Muscle layer of colon (tissue), 2 donors: ENCODE data around the gene CGRRF1.

Experiments
- H3K27ac ChIP-seq: one replicate; pipeline ENCODE4 v1.7.0; 2013; ENCODE audit warnings: low read depth, mild to moderate bottlenecking, low read length, moderate library complexity
- H3K27me3 ChIP-seq, 2 donors: one replicate each; pipeline ENCODE4 v1.7.0; 2013; ENCODE audit warnings: low read length in 2 of 2, mild to moderate bottlenecking in 2 of 2; ENCODE audit not compliant: insufficient read depth in 2 of 2, control insufficient read depth in 1 of 2
- H3K36me3 ChIP-seq: one replicate; pipeline ENCODE4 v1.7.0; 2013; ENCODE audit warnings: mild to moderate bottlenecking, low read length; ENCODE audit not compliant: insufficient read depth
- H3K4me1 ChIP-seq: one replicate; pipeline ENCODE4 v1.7.0; 2013; ENCODE audit warnings: mild to moderate bottlenecking, low read length; ENCODE audit not compliant: insufficient read depth
- H3K4me3 ChIP-seq, 2 donors: one replicate each; pipeline ENCODE4 v1.7.0; 2013; ENCODE audit warnings: low read length in 2 of 2, low read depth in 1 of 2, mild to moderate bottlenecking in 1 of 2, moderate library complexity in 1 of 2
- H3K9ac ChIP-seq: one replicate; pipeline ENCODE4 v1.7.0; 2013; ENCODE audit warnings: low read length
- H3K9me3 ChIP-seq: one replicate; pipeline ENCODE4 v1.7.0; 2013; ENCODE audit warnings: mild to moderate bottlenecking, low read length
- donor health status: abdominal sarcoma.
- donor health status: Adenocarcinoma of cecum.

The CGRRF1 gene

DNA sequence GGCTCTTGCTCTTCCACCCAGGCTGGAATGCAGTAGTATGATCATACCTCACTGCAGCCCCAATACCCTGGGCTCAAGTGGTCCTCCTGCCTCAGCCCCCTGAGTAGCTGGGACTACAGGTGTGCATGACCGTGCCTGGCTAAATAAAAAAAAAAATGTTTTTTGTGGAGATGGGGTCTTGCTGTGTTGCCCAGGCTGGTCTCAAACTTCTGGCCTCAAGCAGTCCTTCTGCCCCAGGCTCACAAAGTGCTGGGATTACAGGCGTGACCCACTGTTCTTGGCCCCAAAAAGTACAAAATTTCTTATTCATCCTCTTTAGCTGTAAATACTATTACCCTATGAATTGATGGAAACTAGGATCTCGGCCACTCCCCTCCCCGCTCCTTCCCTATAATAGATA lies 14.7 kb downstream of the CGRRF1 start:
- H3K36me3 ChIP-seq, result peaks cover 26% of the 10 kb centered on the region
- no peaks in the 10 kb centered on the region for H3K27me3 ChIP-seq
- H3K9ac ChIP-seq, result no peak overlapping the region
- no peak overlapping the region for H3K4me3 ChIP-seq
- peaks cover 10% of the 10 kb centered on the region for H3K4me1 ChIP-seq
- H3K27ac ChIP-seq, result no peak overlapping the region
- H3K9me3 ChIP-seq, result no peaks in the 10 kb centered on the region

DNA sequence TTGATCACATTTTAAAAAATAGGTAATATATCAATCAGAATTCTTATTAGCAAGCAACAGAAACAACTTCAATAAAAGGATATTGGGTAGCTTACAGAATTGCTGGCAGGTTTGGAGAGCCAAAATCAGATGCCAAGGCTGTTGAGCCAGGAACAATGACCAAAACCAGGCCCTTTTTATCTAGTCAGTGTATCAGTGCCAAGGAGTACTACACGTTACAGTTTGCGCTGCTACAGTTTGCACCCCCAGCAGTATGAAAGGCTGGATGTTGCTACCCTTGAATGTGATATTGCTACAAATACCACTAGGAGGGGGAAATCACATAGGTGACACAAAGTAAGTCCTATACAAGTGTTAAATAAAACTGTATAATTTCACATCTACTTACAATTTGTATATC lies 19.3 kb downstream of the CGRRF1 start:
- Histone ChIP-seq H3K36me3 (peaks cover 12% of the 10 kb centered on the region), H3K9me3 (no peaks in the 10 kb centered on the region), H3K4me1 (peaks cover 12% of the 10 kb centered on the region), H3K27me3 (no peaks in the 10 kb centered on the region), H3K9ac (no peak overlapping the region), H3K27ac (no peak overlapping the region), H3K4me3 (no peak overlapping the region)

GRCh38 chr14:54529811-54530210 lies 20.1 kb downstream of the CGRRF1 start:
- H3K9ac ChIP-seq, result no peak overlapping the region
- no peaks in the 10 kb centered on the region for H3K27me3 ChIP-seq
- peaks cover 12% of the 10 kb centered on the region for H3K4me1 ChIP-seq
- no peak overlapping the region for H3K27ac ChIP-seq
- no peak overlapping the region for H3K4me3 ChIP-seq
- no peaks in the 10 kb centered on the region for H3K9me3 ChIP-seq
- H3K36me3 ChIP-seq, result peaks cover 6% of the 10 kb centered on the region

GRCh38 chr14:54532111-54533012 lies 22.7 kb downstream of the CGRRF1 start:
- peaks cover 12% of the 10 kb centered on the region for H3K4me1 ChIP-seq
- no peak overlapping the region for H3K27ac ChIP-seq
- no peaks in the 10 kb centered on the region for H3K36me3 ChIP-seq
- H3K4me3 ChIP-seq, result no peak overlapping the region
- H3K9me3 ChIP-seq, result no peaks in the 10 kb centered on the region
- H3K27me3 ChIP-seq, result no peaks in the 10 kb centered on the region
- H3K9ac ChIP-seq, result no peak overlapping the region

DNA sequence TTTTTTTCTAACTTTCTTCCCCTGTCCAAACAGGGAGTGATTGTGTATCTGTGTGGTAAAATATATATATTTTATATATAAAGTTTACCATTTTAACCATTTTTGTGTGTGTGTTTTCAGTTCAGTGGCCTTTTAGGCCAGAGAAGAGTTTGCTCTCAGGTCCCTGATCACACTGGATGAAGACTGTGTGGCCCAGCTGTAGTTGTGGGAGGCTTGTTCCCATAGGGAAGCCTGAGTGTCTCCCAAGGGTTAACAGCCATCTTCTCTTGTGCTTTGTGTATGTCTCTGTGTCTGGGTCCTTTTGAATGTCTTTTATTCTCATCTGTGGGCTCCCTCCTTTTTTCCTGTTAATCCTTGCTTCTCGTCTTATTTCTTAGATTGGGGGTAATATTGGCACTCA lies 23.4 kb downstream of the CGRRF1 start:
- H3K27ac ChIP-seq, result no peak overlapping the region
- no peak overlapping the region for H3K9ac ChIP-seq
- no peak overlapping the region for H3K4me3 ChIP-seq
- H3K4me1 ChIP-seq, result peaks cover 12% of the 10 kb centered on the region
- H3K9me3 ChIP-seq, result no peaks in the 10 kb centered on the region
- H3K27me3 ChIP-seq, result no peaks in the 10 kb centered on the region
- H3K36me3 ChIP-seq, result peaks cover 1% of the 10 kb centered on the region

GRCh38 chr14:54535126-54535525 lies 25.4 kb downstream of the CGRRF1 start:
- Histone ChIP-seq H3K27ac (no peak overlapping the region), H3K27me3 (no peaks in the 10 kb centered on the region), H3K9ac (no peak overlapping the region), H3K36me3 (peaks cover 11% of the 10 kb centered on the region), H3K4me1 (no peaks in the 10 kb centered on the region), H3K4me3 (no peak overlapping the region), H3K9me3 (no peaks in the 10 kb centered on the region)

GRCh38 chr14:54535646-54536045 lies 25.9 kb downstream of the CGRRF1 start:
- Histone ChIP-seq H3K27me3 (no peaks in the 10 kb centered on the region), H3K9ac (no peak overlapping the region), H3K4me1 (no peaks in the 10 kb centered on the region), H3K4me3 (no peak overlapping the region), H3K36me3 (peaks cover 11% of the 10 kb centered on the region), H3K27ac (no peak overlapping the region), H3K9me3 (no peaks in the 10 kb centered on the region)

DNA sequence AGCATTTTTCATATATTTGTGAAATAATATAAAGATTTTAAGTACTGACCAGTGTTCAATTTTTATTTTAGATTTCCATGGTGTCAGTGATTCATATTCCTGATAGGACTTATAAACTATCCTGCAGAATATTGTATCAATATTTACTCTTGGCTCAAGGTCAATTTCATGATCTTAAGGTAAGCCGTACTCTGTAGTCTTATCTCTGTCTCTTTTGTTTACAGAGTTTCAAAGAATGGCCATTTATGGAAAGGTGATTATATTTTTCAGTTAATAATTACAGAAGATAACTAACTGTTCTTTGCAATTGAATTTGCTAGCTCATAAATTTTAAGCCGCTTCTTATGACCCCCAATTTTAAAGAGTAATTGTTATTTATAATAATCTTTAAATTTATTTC lies 27.9 kb downstream of the CGRRF1 start:
- Histone ChIP-seq H3K4me3 (no peak overlapping the region), H3K27me3 (no peaks in the 10 kb centered on the region), H3K36me3 (peaks cover 11% of the 10 kb centered on the region), H3K4me1 (no peaks in the 10 kb centered on the region), H3K9me3 (no peaks in the 10 kb centered on the region), H3K27ac (no peak overlapping the region), H3K9ac (no peak overlapping the region)

DNA sequence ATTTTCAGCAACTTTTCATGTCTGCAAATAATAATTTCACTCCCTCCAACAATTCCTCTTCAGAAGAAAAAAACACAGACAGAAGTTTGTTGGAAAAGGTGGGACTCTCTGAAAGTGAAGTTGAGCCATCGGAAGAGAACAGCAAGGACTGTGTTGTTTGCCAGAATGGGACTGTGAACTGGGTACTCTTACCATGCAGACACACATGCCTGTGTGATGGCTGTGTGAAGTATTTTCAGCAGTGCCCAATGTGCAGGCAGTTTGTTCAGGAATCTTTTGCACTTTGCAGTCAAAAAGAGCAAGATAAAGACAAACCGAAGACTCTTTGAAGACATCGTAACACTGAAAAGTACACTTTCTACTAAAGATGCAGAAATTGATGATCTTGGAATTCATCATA lies 28.3 kb downstream of the CGRRF1 start:
- Histone ChIP-seq H3K27me3 (no peaks in the 10 kb centered on the region), H3K9me3 (no peaks in the 10 kb centered on the region), H3K36me3 (peaks cover 11% of the 10 kb centered on the region), H3K27ac (no peak overlapping the region), H3K4me1 (no peaks in the 10 kb centered on the region), H3K9ac (no peak overlapping the region), H3K4me3 (no peak overlapping the region)

- Histone ChIP-seq H3K9ac (no peak overlapping the region), H3K9me3 (no peaks in the 10 kb centered on the region), H3K4me3 (no peak overlapping the region), H3K27ac (no peak overlapping the region), H3K36me3 (no peaks in the 10 kb centered on the region), H3K27me3 (no peaks in the 10 kb centered on the region), H3K4me1 (no peaks in the 10 kb centered on the region)
Measured at GRCh38 chr14:54547583-54547982, 37.9 kb downstream of the CGRRF1 start.

GRCh38 chr14:54548491-54548890 lies 38.8 kb downstream of the CGRRF1 start:
- Histone ChIP-seq H3K9ac (no peak overlapping the region), H3K9me3 (no peaks in the 10 kb centered on the region), H3K27ac (no peak overlapping the region), H3K36me3 (no peaks in the 10 kb centered on the region), H3K4me1 (no peaks in the 10 kb centered on the region), H3K27me3 (no peaks in the 10 kb centered on the region), H3K4me3 (no peak overlapping the region)

DNA sequence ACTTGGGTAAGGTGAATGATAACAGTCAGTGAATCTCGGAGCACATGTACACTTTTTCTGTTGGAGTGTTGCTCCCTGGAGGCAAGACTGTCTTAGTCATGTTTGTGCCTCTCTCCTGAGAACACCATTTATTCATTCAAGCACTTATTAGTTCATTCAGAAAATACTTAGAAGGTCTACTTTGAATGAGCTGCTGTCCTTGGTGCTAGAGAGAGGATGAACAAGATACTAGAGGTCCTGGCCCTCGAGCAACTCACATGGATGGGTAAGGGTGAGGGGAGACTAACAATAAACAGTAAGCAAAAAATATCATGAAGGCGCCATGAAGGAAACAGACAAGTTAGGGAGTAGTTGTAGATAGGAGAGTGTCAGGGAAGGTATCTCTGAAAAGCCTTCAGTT lies 40.2 kb downstream of the CGRRF1 start:
- Histone ChIP-seq H3K36me3 (no peaks in the 10 kb centered on the region), H3K27me3 (no peaks in the 10 kb centered on the region), H3K4me1 (no peaks in the 10 kb centered on the region), H3K9ac (no peak overlapping the region), H3K9me3 (no peaks in the 10 kb centered on the region), H3K4me3 (no peak overlapping the region), H3K27ac (no peak overlapping the region)
